GM18858 (cell line): Measurements from ENCODE around the gene PREP.
"Not testable (repeated sequence)": the region's sequence is repeated elsewhere in the genome, so short reads cannot be mapped to it uniquely, and the experiment has no call there.

Experiments
- ATAC-seq: cut with Tn5 transposase; IDR thresholded peaks from one replicate; pipeline ENCODE4 v1.9.1; 2021; ENCODE audit not compliant: unreplicated experiment

The PREP gene

GRCh38 chr6:105345506-105345905 is 57.4 kb downstream of the PREP start:
- ATAC-seq = no peak

- no peak for ATAC-seq
These were observed 58.0 kb downstream of the PREP start for GRCh38 chr6:105344881-105345370.

- not testable (repeated sequence) for ATAC-seq
These were observed 64.4 kb downstream of the PREP start for GRCh38 chr6:105338350-105338983.

DNA sequence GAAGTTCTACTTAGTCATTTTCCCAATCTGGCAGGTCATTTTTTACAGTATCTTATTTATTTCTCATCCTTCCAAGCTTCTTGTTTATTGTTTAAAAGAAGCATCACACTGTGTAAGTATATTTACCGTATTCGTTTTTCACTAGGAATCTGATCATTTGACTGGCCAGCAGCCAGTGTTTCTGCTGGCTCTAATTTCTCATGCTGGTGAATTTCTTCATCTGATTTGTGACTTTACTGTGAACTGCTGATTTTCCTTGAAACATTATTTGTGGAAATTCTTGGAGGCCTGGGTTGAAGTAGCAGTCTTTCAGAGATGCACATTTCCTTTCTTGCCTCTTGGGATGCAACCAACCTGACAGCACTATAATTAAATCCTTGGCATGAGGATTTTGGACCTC is 65.9 kb downstream of the PREP start:
- ATAC-seq = no peak

DNA sequence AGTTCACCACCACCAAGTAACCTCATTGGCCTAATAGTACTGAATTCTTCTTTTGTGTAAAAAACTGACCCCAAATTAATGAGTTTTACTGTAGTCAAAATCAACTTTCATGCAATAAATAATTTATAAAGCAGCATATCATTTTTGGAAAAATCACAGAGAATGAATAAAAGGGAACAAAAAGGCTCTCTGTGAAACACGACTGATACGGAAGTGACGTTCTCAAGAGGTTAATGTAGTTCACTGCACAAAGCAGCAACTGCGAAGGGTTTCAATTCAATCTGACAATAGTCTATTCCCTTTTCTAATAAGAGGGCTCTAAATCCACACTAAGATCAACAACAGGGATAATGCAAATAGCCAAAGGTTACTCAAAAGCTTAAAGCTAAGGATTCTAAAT is 70.3 kb downstream of the PREP start:
- no peak for ATAC-seq

DNA sequence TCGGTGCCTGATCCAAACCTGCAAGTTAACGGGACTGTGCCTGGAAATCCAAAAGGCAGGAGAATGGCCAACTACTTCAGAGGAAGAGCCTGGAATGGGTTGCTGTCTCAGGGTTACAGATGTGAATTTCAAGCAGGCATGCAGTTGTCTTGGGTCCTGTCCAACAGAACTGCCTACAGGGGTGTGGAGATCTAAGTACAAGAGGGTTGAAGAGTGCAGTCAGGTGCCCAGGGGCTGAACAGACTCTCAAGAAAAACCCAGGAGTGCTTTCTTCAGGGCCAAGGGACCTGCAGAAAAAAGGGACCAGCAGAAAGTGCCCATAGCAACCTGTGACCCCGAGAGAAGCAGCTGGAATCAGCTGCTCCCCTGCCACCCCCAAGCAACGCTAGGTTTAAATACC is 71.0 kb downstream of the PREP start:
- ATAC-seq = no peak

DNA sequence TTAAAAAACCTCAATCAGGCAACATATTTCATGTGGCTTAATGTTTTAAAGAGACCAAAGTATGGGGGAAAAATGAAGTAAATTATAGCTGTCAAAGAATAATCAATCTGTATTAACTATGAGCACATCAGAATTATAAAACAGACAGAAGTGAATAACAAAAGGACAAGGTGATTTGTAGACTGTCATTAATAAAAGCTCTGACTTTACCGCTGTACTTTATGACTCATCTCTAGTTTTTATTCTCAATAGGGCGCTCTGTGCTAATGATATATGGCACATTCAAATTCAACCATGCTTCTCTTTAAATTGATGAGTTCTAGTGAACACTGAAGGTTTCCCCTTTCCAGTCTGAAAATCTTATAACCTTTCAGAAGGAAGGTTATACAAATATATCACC is 72.0 kb downstream of the PREP start:
- no peak for ATAC-seq

DNA sequence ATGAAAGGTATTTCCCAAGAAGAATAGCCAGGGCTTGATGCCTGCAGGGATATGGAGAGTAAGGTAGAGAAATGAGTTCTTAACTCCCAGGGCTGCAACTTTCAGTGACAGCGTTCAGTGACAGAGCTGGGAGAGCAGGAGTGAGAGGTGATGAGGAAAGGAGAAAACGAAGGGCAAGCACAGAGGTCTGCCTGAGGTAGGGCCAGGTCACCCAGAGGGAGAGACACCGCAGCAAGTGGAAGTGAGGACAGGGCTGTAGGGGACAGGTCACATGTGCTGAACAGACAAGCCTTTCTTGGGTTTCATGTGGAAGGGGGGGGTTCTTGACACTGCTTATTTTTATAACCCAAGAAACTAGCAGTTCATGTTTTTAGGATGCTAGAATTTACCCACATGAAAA is 72.5 kb downstream of the PREP start:
- ATAC-seq = no peak

DNA sequence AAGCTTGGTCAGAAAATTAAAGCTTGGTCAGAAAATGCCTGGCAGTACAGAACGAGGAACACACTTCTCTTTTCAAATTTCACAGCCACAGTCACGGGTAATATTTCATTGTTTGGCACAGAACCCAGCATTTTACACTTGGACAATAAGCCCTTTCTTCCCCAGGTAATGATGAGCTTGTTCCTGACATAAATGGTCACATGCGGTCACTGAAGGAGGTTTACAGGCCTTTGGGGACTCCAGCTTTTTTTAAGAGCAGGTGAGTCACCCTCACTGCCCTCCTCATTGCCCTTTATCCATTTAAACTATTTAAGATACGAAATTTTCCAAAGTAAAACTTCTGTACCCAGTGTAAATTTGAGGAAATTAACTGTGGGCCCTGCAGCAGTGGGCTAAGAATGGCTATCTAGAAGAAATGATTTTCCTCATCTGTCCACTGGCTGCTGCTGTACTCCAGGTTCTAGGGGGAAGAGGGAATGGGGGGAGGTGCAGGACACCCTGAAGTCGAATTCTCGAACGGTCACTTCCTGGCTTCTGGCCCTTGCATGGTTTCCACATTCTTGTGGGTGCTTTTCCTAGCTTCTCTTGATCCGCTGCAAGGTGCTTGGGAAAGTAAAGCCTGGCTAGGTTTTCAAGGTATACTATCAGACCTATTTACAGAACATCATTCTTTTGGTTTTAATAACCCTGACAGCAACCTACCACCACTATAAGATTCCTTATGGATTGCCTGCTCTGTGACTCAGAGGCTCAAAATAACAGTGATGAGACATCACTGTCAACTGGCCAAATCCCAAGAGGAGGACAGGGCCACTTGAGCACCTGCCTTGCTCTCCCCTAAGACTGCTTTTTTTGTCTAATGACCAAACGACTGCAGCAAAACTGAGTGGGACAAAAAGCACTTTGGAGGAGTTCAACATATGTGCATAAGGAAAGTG is 75.8 kb downstream of the PREP start:
- no peak for ATAC-seq

GRCh38 chr6:105326216-105326615 is 76.7 kb downstream of the PREP start:
- no peak for ATAC-seq

- ATAC-seq = no peak
These were observed 78.4 kb downstream of the PREP start for GRCh38 chr6:105324386-105324950.

- ATAC-seq = no peak
These were observed 80.2 kb downstream of the PREP start for GRCh38 chr6:105322499-105323225.

DNA sequence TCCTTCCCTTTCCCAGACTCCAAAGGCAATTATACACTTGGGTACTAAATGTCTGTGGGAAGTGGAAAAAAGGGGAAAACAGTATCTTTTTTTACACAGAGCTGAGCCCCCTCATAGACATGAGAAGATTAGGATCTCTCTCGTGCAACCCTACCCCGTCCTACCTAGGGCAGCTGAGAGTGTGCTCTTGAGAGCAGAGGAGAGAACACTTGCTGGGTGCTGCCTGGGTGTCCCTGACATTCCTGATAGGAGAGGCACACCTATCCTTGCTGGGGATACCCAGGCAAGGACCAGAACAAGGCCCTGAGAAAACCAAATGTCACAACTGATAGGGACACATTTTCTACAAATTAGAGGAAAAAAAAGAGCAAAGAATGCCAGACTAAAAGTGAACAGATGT is 81.2 kb downstream of the PREP start:
- no peak for ATAC-seq

DNA sequence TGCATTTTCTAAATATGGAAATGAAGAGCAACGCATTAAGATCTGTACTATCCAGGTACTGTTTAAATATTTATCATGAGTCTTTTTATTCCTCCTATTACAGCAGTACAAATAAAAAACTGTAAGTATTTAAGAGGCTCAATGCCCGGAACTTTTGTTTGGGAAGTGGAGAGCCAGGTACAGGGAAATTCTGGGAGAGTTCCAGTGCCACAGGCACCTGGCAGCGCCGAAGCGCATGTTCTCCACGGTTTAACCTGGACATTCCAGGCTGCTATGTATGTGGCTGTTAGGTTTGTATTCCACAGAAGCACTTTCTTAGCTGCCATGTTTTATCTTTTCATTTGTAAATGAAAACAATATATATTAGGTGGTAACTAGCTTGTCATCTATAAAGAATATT is 81.7 kb downstream of the PREP start:
- no peak for ATAC-seq

DNA sequence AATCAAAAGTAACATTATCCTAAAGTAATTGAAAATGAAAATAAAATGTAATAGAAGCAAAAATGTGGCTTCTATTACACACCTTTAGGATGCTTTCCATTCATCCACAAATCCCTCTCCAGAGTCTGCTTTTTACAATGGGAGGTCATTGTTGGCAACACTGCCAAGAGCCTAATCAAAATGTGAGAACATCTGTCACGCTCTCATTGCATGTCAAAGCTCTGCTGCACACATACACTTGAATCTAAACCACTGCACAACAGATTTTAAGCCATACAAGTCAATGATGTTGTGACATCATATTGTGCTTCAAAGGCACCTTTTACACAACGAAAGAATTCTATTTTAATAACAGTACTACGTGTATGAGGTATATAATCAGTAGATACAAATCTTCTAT is 82.1 kb downstream of the PREP start:
- ATAC-seq = no peak

GRCh38 chr6:105320271-105320670 is 82.6 kb downstream of the PREP start:
- no peak for ATAC-seq

GRCh38 chr6:105319331-105319730 is 83.6 kb downstream of the PREP start:
- no peak for ATAC-seq

DNA sequence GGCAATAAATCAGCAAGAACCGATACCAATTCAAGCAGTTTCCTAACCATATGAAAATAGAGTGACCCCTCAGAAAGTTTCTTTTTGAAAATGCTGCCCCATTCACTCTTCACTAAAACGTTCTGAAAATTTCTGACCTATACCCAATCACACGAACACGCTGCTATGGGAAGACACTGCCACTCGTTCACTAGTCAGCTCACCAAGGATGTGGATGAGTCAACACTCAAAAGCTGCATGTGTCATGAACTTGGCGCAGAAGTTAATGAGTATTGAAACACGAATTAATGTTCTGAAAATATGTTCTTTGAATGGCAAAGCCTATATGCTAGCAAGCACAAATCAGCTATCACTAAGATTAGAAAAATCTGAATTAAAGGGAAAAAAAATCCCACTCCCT is 84.2 kb downstream of the PREP start:
- ATAC-seq = no peak

DNA sequence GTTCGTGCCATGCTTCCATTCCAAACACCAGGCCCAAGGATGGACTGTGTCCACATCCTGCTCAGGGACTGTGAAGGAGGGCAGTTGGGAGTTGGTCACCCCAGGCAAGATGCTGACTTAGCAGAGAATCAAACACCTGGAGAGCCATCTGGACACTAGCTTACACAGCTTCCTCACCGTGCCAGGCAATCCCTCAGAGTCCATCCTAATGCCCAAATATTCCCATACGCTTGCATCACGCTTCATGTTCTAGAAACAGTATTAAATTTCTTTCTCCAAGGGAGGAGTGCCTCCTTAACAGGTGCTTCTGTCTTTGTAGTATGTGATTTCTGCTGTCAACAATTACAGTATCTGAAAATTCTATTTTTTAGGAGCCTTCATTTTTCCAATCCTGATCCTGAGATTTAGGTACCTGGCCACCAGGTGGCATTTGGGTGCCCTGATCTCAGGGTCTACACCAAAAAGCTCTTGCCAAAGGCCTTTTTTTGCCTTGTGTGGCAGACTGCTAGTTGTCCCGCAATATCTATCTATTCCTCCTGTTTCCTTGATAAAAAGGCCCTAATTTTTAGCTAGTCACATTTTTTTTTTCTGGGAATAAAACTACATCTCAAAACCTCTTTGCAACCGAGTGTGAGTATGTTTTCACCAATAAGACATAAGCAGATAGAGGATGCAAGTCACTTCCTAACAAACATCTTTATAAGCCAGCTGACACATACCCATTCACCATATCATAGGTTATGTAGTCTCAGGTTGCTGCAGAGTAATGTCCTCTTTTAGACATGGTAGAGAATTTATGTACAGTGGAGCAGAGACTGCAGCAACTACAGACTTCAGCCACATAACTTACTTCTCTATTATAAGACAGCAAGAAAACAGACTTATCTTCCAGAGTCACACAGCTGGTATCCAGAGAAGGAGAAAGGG is 85.0 kb downstream of the PREP start:
- no peak for ATAC-seq

GRCh38 chr6:105313211-105313610 is 89.7 kb downstream of the PREP start:
- ATAC-seq = no peak
